NCI-H1930 (cell line): ENCODE data around the gene ZNF318.

ENCODE experiments used
- DNase-seq, 2 experiments: peaks; one replicate each; lab custom pipeline; 2025; lab: John Stamatoyannopoulos, UW

Gene ZNF318

DNA sequence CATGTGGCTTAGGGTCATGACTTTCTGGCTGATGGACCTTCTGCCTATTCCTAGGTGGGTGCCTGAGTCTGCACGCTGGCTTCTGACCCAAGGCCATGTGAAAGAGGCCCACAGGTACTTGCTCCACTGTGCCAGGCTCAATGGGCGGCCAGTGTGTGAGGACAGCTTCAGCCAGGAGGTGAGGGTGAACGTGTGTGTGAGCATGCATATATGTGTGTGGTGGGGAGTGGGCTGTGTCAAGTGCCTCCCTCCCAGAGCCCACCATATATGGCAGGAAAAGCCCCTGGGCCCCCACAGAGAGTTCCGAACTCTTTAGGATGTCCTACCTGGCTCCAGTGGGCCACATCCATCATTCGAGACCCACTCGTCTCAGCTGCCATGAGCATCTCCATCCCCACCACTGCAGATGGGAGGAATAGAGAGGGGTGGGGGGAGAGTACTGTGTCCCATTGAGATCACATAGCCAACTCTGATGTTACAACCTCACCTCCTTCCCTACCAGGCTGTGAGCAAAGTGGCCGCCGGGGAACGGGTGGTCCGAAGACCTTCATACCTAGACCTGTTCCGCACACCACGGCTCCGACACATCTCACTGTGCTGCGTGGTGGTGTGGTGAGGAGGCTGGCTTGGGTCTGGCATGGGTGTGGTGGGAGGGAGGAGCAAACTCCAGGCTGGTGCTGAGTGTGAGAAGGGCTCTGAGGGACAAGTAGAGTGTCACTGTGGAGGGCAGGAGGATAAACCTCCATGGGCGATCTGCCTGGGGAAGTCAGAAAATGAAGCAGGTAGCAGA lies 68.2 kb downstream of the ZNF318 start:
- DNase-seq, result no peak

DNA sequence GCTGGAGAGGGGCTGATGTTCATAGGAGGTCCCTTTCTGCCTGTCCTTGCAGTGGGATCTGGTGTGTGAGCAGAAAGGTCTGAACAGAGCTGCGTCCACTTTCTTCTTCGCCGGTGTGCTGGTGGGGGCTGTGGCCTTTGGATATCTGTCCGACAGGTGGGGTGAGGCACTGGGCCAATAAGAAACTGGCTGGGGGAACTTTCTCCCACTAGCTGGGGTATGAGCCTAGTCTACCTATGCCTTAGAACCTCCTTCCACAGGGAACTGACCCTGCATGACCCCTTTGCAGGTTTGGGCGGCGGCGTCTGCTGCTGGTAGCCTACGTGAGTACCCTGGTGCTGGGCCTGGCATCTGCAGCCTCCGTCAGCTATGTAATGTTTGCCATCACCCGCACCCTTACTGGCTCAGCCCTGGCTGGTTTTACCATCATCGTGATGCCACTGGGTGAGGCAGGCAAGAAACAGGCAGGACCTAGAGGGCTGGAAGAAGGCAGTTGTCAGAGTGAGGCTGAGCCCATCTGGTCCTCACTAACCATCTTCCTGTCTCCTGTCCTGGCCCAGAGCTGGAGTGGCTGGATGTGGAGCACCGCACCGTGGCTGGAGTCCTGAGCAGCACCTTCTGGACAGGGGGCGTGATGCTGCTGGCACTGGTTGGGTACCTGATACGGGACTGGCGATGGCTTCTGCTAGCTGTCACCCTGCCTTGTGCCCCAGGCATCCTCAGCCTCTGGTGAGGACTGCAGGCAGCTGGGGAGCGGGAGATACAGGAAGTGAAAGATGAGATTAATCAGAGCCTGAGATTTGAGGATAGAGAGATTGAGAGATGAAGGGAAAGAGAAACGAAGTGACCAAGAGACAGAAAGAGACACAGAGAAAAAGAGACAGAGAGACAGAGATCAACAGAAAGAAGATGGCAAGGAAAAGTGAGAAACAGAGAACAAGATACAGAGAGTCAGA lies 69.8 kb downstream of the ZNF318 start:
- no peak for DNase-seq

DNA sequence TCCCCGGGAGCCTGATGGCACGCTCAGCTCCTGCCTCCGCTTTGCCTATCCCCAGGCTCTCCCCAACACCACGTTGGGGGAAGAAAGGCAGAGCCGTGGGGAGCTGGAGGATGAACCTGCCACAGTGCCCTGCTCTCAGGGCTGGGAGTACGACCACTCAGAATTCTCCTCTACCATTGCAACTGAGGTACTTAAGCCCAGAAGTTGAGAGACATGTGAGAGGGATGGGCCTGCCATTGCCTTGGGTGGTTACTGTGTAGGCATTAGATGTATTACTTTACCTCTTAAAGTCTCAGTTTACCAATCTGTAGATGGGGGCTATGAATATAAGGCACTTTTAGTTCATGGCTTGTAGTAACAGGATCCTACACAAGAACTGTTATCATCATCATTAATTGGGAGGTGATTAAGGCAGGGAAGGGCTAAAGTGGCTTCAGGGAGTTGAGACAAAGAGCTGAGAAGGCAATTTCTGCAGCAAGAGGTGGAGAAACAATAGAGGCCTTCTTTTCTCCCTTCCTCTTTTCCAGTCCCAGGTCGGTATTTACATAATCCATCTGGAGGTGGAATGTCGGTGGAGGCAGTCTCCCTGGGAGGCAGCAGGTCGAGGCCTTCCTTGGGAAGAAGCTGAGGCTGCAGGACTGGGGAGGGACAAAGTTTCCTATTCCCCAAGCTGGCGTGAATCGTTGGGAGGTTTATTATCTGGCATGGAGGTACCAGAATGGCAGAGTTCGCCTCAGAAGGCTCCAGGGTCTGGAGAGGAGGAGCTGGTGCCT lies 70.7 kb downstream of the ZNF318 start:
- no peak for DNase-seq

- DNase-seq, result no peak
Measured at GRCh38 chr6:43297644-43298564, 71.5 kb downstream of the ZNF318 start, which contains the start of gene SLC22A7. TSS of gene SLC22A7 (plus strand) at chr6:43298260. CDS start at chr6:43298359, 99 bp downstream.

- no peak for DNase-seq
Measured at GRCh38 chr6:43296780-43297497, 72.5 kb downstream of the ZNF318 start.

DNA sequence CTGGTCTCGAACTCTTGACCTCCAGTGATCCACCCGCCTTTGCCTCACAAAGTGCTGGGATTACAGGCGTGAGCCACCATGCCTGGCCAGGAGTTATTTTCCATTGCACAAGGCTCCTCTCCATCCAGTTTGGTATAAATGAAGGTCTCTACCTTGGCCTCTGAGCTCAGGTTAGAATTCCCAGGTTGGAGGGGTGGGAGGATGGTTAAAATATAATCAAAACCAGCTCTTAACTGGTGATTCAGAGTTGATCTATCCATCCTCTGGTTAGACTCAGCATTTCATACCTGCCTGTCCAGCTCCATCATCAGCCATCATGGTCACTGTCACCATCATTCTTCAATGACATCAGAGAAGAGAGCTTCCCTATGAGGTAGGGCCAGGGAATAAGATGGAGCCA lies 74.0 kb downstream of the ZNF318 start:
- DNase-seq, result no peak

DNA sequence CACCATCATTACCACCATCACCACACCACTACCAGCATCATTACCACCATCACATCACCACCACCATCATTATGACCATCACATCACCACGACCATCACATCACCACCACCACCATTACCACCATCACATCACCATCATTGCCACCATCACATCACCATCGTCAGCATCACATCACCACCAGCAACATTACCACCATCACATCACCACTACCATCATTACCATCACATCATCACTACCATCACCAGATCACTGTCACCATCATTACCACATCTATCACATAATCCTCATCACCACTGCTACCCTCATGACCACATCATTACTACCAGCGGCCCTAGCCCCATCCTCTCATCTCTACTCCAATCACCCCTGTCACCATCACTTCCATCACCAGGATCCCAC lies 74.9 kb downstream of the ZNF318 start:
- no peak for DNase-seq

DNA sequence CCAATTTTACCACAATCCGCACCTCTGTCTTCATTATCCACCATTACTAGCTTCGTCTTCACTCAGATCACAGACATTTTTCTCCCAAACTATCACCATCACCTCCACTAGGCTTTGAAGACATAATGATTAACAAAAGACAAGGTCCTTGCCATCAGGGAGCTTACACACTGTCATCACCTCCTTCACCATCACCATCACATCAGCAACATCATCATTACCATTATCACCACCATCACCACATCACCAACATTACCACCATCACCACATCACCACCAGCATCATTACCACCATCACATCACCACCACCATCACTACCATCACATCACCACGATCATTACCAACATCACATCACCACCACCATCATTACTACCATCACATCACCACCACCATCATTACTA lies 75.7 kb downstream of the ZNF318 start:
- no peak for DNase-seq

- DNase-seq, result no peak
Measured at GRCh38 chr6:43292763-43293318, 76.6 kb downstream of the ZNF318 start.

DNA sequence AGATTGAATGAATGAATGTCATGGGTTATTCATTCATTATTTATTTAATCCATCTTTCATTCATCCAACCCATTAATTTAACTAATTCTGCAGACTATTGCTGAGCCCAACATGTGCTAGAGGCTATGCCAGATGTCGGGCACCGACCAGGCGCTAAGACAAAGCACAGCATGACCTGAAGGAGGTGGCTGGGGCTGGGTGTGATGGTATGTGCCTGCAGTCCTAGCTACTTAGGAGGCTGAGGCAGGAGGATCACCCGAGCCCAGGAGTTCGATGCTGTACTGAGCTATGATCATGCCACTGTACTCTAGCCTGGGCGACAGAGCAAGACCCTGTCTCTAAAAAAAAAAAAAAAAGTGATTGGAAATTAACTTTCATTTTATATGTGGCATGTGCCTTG lies 77.1 kb downstream of the ZNF318 start:
- DNase-seq, result no peak

DNA sequence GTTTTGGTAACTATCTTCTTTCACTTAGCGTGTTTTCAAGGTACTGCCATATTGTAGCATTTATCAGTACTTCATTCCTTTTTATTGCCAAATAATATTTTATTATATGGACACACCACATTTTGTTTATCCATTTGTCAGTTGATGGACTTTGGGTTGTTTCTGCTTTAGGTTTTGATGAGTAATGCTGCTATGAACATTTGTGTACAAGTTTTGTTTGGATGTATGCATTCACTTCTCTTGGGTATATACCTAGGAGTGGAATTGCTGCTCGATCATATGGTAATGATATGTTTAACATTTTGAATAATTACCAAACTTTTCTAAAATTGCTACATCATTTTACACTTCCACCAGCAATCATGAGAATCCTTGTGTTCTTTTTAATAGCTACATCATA lies 77.7 kb downstream of the ZNF318 start:
- DNase-seq, result no peak

GRCh38 chr6:43290905-43291355 lies 78.5 kb downstream of the ZNF318 start:
- DNase-seq, result no peak

- DNase-seq, result no peak
Measured at GRCh38 chr6:43290339-43290904, 79.0 kb downstream of the ZNF318 start.

- no peak for DNase-seq
Measured at GRCh38 chr6:43287717-43288679, 81.4 kb downstream of the ZNF318 start.

GRCh38 chr6:43286980-43287716 lies 82.3 kb downstream of the ZNF318 start:
- DNase-seq, result no peak

- DNase-seq, result no peak
Measured at GRCh38 chr6:43286456-43286979, 82.9 kb downstream of the ZNF318 start.
